Endometrial microvascular endothelial cells (primary cell): ENCODE results near the gene SLC45A1. TPM values are rescaled to one million over a fixed set of nuclear protein-coding genes. Genes with fewer than 3 reads are reported as not detected.

Source experiments
- in situ Hi-C: cut with HindIII; loops from 2 replicates; pipeline ENCODE4 v1.10.0; 2017; ENCODE audit warnings: low sequenced_read_pairs, low pct_unique_long_range_greater_than_20kb; ENCODE audit errors: inconsistent ontology term
- total RNA-seq: library from RNA; depleted of rRNA; stranded (reverse); fragments of >200 nt; gene quantifications from one replicate; pipeline ENCODE4 v1.2.3, GENCODE V29; 2015; ENCODE audit errors: inconsistent ontology term

The SLC45A1 gene
- total RNA-seq, 1 donor from 2014 or later, result not detected

DNA sequence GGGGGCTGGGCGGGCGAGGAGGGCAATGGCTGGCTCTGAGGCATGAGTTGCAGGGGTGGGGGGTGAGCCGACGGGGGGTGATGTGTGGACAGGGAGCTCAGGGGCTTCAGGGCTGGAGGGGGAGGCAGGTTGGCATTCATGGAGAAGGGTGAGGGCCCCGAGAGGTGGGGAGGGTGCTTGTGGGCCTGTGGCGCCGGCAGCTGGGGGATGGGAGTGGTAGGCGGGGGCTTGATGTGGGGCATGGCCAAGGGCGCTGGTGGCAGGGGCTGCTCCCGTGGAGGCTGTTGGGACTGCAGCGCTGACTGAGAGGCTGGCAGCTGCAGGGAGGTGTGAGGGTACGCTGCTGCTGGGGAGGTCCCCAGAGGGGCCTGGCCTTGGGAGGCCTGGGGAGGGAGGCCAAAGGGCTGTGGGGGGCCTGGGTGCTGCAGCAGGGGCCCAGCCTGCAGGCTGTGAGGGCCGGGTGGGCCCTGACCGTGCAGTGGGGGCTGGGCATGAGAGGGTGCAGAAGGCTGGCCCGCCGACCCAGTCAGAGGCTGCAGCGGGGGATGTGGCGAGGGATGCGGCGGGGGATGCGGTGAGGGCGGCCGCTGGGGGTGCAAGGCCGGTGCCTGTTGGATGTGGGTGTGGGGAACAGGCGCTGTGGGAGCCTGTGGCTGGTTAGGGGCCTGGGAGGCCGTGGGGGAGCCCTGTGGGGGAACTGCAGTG lies 42.7 kb downstream of the SLC45A1 start:
- in situ Hi-C loops, result no loop called here

DNA sequence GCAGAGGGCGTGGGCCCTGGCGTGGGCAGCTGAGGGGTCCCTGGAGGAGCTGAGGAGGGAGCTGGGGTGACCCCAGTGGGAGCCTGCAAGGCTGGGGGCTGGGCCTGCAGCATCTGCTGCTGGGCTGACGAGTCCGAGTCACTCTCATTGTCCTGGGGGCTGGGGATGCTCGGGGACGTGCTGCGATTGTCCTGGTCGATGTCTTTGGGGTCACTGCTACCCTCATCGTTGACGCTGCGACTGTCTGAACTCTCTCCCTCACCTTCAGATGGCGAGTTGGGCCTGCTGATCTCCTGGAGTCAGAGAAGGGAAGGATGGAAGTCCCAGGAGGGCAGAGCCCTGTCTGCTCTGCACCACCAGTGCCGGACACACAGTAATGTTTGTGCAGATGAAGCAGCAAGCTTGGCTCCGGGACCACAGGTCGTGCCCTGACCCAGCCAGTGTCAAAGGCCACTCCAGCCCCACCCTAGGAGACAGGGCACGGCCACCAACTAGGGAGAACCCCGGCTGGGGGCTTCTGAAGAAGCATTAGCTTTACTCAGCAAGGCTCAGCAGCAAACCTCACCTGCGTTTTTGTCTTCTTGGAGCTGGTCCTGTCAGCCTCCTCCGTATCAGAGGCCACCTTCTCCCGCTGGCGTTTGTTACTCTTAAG lies 43.4 kb downstream of the SLC45A1 start:
- in situ Hi-C loops, result no loop called here

DNA sequence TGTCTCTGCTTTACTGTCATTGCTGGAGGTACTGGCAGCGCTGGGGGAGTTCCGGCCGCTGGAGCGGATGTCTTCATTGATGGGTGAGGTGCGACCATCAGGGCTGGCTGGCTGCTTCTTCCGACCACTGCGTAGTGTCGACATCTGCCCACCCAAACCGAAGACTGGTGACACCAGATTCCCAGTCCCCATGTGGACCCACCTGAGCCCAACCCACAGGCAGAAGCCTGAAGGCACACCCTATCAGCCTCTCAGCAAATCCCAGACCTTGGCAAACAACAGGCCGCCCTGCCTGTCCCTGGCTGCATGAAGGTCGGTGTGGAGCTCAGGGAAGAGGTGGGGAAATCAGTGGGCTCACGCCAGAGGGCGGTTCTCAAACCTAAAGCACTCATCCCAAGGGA lies 44.8 kb downstream of the SLC45A1 start:
- in situ Hi-C loops, result no loop called here

DNA sequence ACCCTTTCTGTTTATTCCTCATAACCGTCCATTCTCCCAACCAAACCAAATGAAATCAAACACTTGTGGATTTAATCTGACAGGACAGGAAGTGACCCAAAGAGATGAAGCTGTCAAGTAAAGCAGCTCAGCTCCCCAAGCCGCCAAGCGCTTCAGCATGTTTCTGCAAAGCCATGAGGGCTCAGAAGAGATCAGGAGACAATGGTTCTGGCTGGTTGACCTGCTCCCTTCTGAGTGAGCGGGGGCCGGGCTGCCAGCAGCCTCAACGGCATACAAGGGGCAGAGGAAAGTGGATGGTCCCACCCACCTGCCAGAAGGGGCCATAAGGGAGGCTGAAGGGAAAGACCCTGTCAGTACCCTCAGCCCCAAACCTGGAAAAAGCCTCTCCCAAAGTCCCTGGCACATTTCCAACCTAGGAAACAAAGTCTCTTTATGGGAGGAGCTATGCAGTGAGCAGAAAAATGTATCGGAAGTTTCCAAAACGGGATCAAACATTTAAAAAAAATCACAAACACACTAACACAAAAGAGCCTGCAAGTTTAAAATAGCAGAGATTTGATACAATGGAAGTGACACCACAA lies 45.4 kb downstream of the SLC45A1 start:
- in situ Hi-C loops, result no loop called here

DNA sequence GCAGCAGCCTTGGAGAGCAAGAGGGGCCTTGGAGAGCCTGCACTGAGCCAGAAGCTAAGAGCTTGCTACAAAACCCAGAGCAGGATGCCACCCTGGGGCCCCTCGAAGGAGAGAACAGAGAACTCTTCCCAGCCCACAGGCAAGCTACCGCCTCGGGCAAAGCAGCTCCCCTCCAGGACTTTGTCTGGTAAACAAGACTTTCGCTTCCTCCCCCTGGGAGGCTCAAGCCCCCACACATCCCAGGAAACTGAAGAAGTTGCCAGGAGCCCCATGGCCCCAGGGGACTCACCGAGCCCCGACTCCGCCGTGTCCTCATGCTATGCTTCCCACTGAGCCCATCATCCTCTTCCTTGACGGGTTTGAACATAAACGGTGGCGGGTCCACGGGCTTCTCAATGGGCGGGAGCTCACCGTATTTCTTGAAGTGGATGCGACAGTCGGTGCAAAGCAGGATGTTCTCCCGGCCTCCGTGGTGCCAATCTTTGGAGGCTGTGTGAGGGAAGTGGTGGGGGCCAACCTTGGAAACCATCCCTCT lies 45.9 kb downstream of the SLC45A1 start:
- in situ Hi-C loops, result no loop called here

DNA sequence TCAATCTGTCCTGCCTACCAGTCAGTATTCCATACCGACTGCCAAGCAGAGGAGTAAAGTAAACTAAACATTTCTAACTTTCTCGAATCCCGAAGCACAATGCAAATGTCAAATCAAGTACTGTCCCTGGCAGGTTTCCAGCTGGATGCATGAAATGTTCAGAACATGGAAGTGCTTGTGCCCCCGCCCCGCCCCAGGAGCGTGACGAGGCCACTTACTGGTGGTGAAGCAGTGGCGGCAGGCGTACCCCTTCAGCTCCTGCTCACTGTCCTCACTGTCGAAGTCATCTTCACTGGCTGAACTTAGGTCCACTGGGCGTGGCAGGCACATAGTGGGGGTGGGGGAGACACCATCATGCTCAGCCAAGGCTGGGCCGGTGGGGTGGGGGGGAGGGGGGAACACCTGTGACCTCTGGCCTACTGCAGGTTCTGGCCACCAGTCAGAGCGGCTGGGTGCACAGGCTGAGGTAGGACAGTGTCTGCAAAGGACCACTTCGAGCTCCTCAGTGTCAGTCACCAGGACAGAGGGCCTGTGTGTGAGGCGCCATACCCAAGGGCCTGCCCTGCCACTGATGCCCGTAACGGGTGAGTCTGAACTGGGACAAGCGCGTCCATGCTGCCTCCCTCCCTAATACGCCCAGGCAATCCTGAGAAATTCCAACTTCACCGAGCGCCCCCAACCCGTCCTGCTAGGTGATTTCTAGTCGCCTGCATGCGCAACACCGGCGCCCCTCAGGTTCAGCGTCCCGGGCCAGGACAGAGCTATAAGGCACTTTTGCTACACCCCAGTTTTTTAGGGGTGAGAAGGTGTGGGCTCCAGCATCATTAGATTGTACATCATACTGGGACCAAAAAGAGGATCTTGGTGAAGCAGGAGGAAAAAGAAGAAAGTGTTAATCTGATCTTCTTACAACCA lies 46.9 kb downstream of the SLC45A1 start:
- in situ Hi-C loops, result no loop called here

DNA sequence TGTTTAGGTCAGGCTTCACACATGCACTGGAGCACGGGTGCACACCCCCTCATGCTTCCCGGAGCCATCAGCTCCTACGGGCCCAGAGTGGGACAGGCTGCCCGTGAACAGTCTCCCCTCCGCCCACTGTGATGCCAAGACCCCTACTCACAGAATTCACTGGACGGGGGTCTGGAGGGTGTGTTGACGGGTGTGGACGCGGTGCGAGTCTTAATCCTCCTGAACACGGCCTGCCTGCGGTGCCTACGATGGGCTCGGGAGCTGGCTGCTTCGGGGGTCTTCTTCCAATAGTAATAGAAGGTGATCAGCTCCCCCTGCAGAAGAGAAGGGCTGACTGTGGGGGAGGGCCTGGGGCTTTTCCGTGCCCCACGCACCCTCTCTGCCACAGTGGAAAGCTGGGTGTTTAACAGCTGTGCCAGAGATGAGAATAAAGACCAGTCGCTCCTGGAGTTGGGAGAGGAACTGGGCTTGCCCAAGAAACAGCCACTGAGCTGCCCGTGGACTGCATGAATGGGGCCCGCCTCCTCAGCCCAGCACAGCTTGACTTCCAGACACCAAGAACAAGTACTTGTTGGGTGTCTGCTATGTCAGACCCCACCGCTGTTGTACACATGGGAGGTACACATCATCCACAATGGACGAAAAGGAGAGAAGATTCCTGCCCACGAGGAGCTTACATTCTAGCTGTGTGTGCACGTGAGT lies 47.9 kb downstream of the SLC45A1 start:
- in situ Hi-C loops, result no loop called here

DNA sequence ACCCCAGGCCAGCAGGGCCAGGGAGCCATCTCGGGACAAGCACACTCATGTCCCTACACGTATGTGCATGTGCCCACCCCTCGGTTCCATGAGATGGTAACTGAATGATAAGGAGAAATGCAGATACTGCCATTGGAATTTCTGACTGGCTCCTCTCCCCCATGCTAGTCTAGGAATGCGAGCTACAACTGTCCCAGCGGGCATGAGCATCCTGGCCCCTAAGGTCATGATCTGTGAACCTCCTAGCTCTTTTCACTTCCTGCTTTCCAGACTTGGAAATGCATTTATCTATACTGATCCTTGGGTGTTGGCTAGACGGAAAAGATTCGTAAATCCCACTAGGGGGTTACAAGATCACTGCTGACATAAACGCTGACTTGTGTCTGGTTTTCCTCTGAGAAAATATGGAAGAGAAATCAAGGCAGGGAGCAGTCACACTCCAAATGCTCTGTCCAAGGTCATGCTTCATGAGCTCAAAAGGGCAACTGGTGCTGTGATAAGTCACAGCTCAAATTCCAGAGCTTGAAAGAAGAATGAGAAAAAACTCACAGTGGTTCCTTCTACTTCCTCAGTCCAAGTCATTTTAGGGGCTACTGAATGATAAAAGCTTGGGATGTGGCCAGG lies 49.8 kb downstream of the SLC45A1 start:
- in situ Hi-C loops, result no loop called here

DNA sequence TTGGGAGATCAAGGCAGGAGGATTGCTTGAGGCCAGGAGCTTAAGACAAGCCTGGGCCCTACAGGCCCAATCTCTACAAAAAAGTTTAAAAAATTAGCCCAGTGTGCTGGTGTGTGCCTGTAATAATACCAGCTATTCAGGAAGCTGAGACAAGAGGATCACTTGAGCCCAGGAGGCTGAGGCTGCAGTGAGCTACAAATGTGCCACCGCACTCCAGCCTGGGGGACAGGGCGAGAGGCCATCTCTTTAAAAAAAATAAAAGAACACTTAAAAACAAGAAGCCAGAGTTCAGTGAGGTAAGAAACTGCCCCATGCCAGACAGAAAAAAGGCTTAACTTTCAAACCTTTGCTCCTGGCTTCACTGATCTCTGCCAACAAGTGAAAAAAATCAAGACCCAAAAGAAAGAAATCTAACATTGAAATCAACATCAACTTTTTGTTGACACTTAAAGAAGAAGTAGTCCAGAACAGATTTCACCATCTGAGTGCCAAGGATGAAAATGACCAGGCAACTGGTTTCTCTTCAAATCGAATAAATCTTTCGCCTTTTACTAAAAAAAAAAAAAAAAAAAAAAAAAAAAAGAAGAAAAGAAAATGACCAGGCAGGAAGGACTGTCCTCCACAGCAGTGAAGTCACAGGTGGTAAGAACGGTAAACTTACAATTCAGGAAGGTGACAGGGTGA lies 51.2 kb downstream of the SLC45A1 start:
- in situ Hi-C loops, result no loop called here

DNA sequence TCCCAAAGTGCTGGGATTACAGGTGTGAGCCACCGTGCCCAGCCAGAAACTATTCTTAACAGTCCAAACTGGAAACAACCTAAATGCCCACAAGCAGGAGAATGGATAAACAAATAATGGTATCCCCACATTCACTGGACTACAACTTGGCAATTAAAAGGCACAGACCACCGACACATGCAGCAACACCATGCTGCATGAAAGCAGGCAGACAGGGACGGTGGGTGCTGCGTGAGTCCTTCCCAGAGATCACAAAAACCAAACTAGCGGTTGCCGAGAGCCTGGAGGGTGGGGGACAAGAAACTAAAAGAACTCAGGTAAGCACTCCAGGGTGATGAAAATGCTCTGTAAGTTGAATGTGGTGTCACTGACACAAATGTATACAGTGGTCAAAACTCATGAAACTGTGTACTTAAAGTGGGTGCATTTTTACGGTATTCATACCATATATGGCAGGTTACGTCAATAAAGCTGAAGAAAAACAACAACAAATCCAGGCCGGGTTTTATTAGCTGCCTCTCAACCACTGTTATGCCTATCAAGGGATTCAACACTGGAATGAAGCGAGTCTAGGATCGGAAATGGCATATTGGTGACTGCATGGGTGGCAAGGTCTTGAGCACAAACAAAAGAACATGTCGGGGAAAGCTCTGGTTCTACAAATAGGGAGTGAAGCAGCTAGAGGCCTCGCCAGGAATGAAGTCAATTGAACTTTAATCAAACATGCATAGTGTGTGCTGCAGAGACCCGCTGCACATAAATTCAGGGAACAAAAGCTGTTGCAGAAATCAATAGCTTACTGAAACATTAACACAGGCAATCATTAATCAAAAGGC lies 52.4 kb downstream of the SLC45A1 start:
- in situ Hi-C loops, result no loop called here

DNA sequence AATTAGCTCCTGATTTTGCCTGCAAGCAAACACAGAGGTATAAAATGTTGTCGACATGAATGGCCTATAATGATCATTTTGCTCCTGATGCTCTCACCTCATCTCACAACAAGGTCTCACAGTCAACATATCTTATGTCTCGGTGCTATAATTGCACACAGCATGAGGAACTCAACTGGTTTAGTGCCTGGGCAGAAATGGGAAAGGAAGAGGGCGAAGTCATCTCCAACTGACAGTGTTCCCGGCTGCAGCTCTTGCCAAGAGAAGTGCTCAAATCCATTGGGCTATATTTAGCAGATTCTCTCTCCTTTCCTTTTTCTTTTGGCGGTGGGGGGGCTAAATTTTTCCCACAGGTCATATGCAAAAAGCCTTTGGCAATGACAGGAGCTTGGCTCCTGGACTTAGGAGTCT lies 53.0 kb downstream of the SLC45A1 start:
- in situ Hi-C loops, result no loop called here

DNA sequence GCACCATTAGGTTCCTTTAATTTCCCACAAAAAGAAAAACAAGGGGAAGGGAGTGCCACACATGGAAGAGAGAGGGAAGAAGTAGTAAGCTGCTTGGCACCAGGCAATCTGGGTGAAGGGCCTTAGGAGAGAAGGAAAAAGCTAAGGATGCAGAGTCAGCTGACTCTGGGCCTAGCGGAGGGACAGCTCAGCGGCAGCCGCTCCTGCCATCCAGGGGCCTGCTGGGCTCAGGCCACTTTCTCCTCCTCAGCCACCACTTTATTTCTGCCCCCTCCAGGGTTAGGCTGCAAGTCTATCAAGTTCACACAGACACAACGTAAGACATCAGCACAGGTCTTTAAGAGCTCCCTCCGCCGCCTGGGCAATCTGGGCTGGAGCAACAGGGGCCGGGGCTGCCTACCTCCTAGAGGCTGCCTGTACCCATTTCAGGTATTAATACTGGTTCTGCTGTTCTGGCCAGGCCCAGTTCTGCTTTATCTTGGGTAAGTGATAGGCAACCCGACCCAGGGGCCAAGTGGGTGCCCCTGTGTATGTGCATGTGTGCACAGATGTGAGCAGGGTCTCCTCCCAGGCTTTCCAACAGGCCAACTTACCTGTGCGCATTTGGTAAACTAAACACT lies 53.6 kb downstream of the SLC45A1 start:
- in situ Hi-C loops, result no loop called here

DNA sequence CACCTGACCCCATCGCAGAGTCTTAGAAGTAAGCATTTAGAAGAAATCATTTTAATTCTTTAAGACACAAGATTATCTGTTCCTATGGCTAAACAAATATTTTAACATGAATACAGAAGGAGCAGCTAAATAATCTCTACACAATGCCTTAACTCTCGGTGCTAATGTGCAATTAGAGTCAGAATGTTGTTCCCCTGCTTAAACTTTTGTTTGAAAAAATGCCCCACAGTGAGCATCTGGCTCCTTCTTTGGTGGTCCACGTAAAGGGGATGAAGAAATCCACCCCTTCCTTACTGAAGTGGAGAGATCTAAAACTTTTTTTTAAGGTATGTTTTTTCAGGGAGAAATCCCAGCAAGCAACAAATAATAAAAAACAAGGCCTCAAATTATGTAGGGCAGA lies 55.2 kb downstream of the SLC45A1 start:
- in situ Hi-C loops, result no loop called here

DNA sequence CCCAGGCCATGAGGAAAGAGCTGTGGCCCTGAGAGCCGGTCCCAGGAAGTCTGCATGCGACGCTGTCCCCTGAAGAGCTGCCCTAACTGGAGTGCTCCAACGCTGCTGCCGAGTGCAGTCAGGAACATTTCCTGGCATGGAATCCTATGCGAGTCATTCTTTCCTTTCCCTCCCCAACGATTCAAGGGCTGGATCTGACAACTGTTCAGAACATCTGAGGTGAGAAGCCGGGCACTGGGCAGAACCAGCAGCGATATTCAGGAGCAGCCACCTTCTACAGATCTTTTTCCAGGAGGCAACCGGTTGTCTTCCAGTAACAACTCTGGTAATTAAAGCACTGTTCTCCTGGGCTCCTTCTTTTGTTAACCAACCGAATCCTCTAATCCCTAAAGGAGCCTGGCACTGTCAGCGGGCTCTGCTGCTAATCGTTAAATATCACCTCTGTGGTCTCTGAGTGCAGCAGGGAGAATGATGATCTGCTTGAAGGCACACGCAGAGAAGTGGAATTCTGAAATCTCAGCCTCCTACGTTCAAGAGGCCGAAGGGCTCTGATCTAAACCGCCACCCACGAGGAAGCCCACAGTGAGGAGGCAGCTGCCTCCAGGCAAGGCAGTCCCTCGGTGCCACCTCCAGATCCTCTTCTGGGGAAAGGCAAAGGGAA lies 55.8 kb downstream of the SLC45A1 start:
- in situ Hi-C loops, result no loop called here

DNA sequence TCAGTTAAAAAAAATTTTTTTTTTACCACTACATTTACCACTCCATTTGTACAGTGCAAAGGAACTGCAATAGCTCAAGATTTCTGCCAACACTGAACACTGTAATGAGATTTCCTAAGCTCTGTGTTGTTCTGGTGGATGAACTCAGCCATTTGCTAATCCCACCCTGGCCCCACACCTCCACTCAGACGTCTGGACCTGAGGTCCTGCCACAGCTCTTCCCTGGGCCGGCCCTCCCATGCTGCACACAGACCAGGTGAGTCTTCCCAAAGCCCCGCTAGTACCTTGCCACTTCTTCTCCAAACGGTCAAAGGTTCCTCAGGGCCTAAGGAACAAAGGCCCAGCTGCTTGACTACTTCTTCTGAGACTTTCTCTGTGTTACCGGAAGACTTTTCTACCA lies 56.4 kb downstream of the SLC45A1 start:
- in situ Hi-C loops, result no loop called here

DNA sequence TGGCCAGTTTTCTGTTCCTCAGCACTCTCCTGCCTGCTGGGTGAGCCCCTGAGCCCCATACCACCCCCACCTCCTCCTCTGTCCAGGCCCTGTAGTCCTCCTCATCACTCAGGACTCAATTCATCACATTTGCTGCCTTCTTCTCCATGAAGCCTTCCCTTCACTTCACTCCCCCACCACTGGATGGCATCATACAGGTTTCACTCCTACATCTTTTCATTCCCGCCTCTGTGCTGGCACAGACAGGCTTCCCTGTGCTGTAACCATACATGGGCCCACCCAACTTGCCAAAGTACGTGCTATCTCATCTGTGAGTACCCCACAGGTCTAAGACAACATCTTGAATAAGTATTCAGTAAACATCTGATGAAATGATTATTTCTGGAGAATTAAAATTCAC lies 56.9 kb downstream of the SLC45A1 start:
- in situ Hi-C loops, result no loop called here
